ENCODE measurements around the gene COL9A2.

The COL9A2 gene

GRCh38 chr1:40312238-40313205, 4.6 kb downstream of the COL9A2 start:
- H3K4me3 ChIP-seq (ENCODE audit: low read depth, low read length) = no peak overlapping the region
- no peak overlapping the region for H3K4me2 ChIP-seq (ENCODE audit: low read length)
- no peak for TF ChIP-seq CTCF (IDR thresholded peaks at IDR 0.05)

GRCh38 chr1:40311692-40312091, 5.4 kb downstream of the COL9A2 start:
- no peak overlapping the region for H3K4me3 ChIP-seq (ENCODE audit: low read depth, low read length)
- H3K27me3 ChIP-seq (ENCODE audit: control insufficient read depth, insufficient read depth, low read length) = no peaks in the 10 kb centered on the region
- no peaks in the 10 kb centered on the region for H3K79me2 ChIP-seq
- no peak overlapping the region for H3K9ac ChIP-seq
- H3K9me3 ChIP-seq (ENCODE audit: control insufficient read depth, low read length) = no peaks in the 10 kb centered on the region
- H3K4me2 ChIP-seq (ENCODE audit: low read length) = no peak overlapping the region
- no peak overlapping the region for H2AFZ ChIP-seq
- no peaks in the 10 kb centered on the region for H3K4me1 ChIP-seq
- no peak for TF ChIP-seq CTCF (IDR thresholded peaks at IDR 0.05)
- H3K36me3 ChIP-seq (ENCODE audit: control insufficient read depth, insufficient read depth, low read length) = no peaks in the 10 kb centered on the region
- no peak overlapping the region for H3K27ac ChIP-seq

More at GRCh38 chr1:40312238-40313205, 4.6 kb downstream of the COL9A2 start:
- Histone ChIP-seq H3K36me3 (ENCODE audit: control insufficient read depth, insufficient read depth, low read length) (no peaks in the 10 kb centered on the region), H2AFZ (no peak overlapping the region), H3K9me3 (ENCODE audit: control insufficient read depth, low read length) (no peaks in the 10 kb centered on the region), H3K79me2 (no peaks in the 10 kb centered on the region), H3K9ac (no peak overlapping the region), H3K4me1 (no peaks in the 10 kb centered on the region), H3K27me3 (ENCODE audit: control insufficient read depth, insufficient read depth, low read length) (no peaks in the 10 kb centered on the region), H3K27ac (no peak overlapping the region)

GRCh38 chr1:40310983-40311642, 6.0 kb downstream of the COL9A2 start:
- no peak overlapping the region for H2AFZ ChIP-seq
- no peak overlapping the region for H3K9ac ChIP-seq
- no peaks in the 10 kb centered on the region for H3K9me3 ChIP-seq (ENCODE audit: control insufficient read depth, low read length)
- no peak overlapping the region for H3K4me3 ChIP-seq (ENCODE audit: low read depth, low read length)
- H3K4me1 ChIP-seq = no peaks in the 10 kb centered on the region
- no peaks in the 10 kb centered on the region for H3K79me2 ChIP-seq
- no peak overlapping the region for H3K27ac ChIP-seq
- H3K36me3 ChIP-seq (ENCODE audit: control insufficient read depth, insufficient read depth, low read length) = no peaks in the 10 kb centered on the region
- TF ChIP-seq CTCF (IDR thresholded peaks at IDR 0.05) = no peak
- H3K4me2 ChIP-seq (ENCODE audit: low read length) = no peak overlapping the region
- H3K27me3 ChIP-seq (ENCODE audit: control insufficient read depth, insufficient read depth, low read length) = no peaks in the 10 kb centered on the region

GRCh38 chr1:40310129-40310461, 7.0 kb downstream of the COL9A2 start:
- Histone ChIP-seq H3K36me3 (ENCODE audit: control insufficient read depth, insufficient read depth, low read length) (no peaks in the 10 kb centered on the region), H3K27ac (no peak overlapping the region), H3K79me2 (no peaks in the 10 kb centered on the region), H3K4me3 (ENCODE audit: low read depth, low read length) (no peak overlapping the region), H3K9ac (no peak overlapping the region), H2AFZ (no peak overlapping the region), H3K4me1 (no peaks in the 10 kb centered on the region), H3K4me2 (ENCODE audit: low read length) (no peak overlapping the region), H3K27me3 (ENCODE audit: control insufficient read depth, insufficient read depth, low read length) (no peaks in the 10 kb centered on the region), H3K9me3 (ENCODE audit: control insufficient read depth, low read length) (no peaks in the 10 kb centered on the region)
- TF ChIP-seq CTCF (IDR thresholded peaks at IDR 0.05) = no peak
